IPS-18c (cell line): ENCODE data around the gene ADAM23.

ENCODE experiments used
- H3K4me3 ChIP-seq: 2 replicates; pipeline ENCODE4 v1.7.0; 2013; ENCODE audit warnings: low read depth, mild to moderate bottlenecking, low read length, moderate library complexity; ENCODE audit not compliant: insufficient read depth
- H3K9me3 ChIP-seq: one replicate; pipeline ENCODE4 v1.6.1; 2013; ENCODE audit warnings: mild to moderate bottlenecking, low read length, moderate library complexity; ENCODE audit not compliant: control insufficient read depth, insufficient read depth

Gene ADAM23

GRCh38 chr2:206531996-206532543 is 88.7 kb downstream of the ADAM23 start:
- Histone ChIP-seq H3K4me3 (no peak overlapping the region), H3K9me3 (no peaks in the 10 kb centered on the region)

GRCh38 chr2:206533977-206534376 is 90.6 kb downstream of the ADAM23 start:
- no peaks in the 10 kb centered on the region for H3K9me3 ChIP-seq
- H3K4me3 ChIP-seq = no peak overlapping the region

- Histone ChIP-seq H3K9me3 (no peaks in the 10 kb centered on the region), H3K4me3 (no peak overlapping the region)
Measured at GRCh38 chr2:206535260-206535986, 92.1 kb downstream of the ADAM23 start.

- Histone ChIP-seq H3K4me3 (no peak overlapping the region), H3K9me3 (no peaks in the 10 kb centered on the region)
Measured at GRCh38 chr2:206540757-206541156, 97.4 kb downstream of the ADAM23 start.

- H3K9me3 ChIP-seq = no peaks in the 10 kb centered on the region
- H3K4me3 ChIP-seq = no peak overlapping the region
Measured at GRCh38 chr2:206543073-206543472, 99.7 kb downstream of the ADAM23 start.

- Histone ChIP-seq H3K9me3 (no peaks in the 10 kb centered on the region), H3K4me3 (no peak overlapping the region)
Measured at GRCh38 chr2:206548383-206548782, 105.1 kb downstream of the ADAM23 start.

GRCh38 chr2:206555721-206556120 is 112.4 kb downstream of the ADAM23 start:
- H3K9me3 ChIP-seq = no peaks in the 10 kb centered on the region
- no peak overlapping the region for H3K4me3 ChIP-seq

- no peaks in the 10 kb centered on the region for H3K9me3 ChIP-seq
- H3K4me3 ChIP-seq = no peak overlapping the region
Measured at GRCh38 chr2:206556357-206556949, 113.1 kb downstream of the ADAM23 start.

- H3K4me3 ChIP-seq = no peak overlapping the region
- H3K9me3 ChIP-seq = no peaks in the 10 kb centered on the region
Measured at GRCh38 chr2:206557321-206557720, 114.0 kb downstream of the ADAM23 start.

GRCh38 chr2:206558492-206558891 is 115.2 kb downstream of the ADAM23 start:
- no peak overlapping the region for H3K4me3 ChIP-seq

GRCh38 chr2:206561962-206562361 is 118.6 kb downstream of the ADAM23 start:
- no peak overlapping the region for H3K4me3 ChIP-seq
- H3K9me3 ChIP-seq = no peaks in the 10 kb centered on the region

More at GRCh38 chr2:206558492-206558891, 115.2 kb downstream of the ADAM23 start:
- H3K9me3 ChIP-seq = no peaks in the 10 kb centered on the region

GRCh38 chr2:206562375-206562774 is 119.0 kb downstream of the ADAM23 start:
- Histone ChIP-seq H3K4me3 (no peak overlapping the region), H3K9me3 (no peaks in the 10 kb centered on the region)

GRCh38 chr2:206563374-206563773 is 120.0 kb downstream of the ADAM23 start:
- H3K9me3 ChIP-seq = no peaks in the 10 kb centered on the region

GRCh38 chr2:206565666-206566065 is 122.3 kb downstream of the ADAM23 start:
- Histone ChIP-seq H3K9me3 (no peaks in the 10 kb centered on the region), H3K4me3 (no peak overlapping the region)

More at GRCh38 chr2:206563374-206563773, 120.0 kb downstream of the ADAM23 start:
- H3K4me3 ChIP-seq = no peak overlapping the region

GRCh38 chr2:206569470-206569869 is 126.1 kb downstream of the ADAM23 start:
- Histone ChIP-seq H3K9me3 (no peaks in the 10 kb centered on the region), H3K4me3 (no peak overlapping the region)

GRCh38 chr2:206570199-206570598 is 126.9 kb downstream of the ADAM23 start:
- Histone ChIP-seq H3K4me3 (no peak overlapping the region), H3K9me3 (no peaks in the 10 kb centered on the region)

GRCh38 chr2:206572725-206573124 is 129.4 kb downstream of the ADAM23 start:
- no peak overlapping the region for H3K4me3 ChIP-seq
- no peaks in the 10 kb centered on the region for H3K9me3 ChIP-seq

GRCh38 chr2:206573793-206574192 is 130.5 kb downstream of the ADAM23 start:
- H3K4me3 ChIP-seq = no peak overlapping the region
- no peaks in the 10 kb centered on the region for H3K9me3 ChIP-seq
